ENCODE measurements around the gene RYR2. TPM values are rescaled to one million over a fixed set of nuclear protein-coding genes. Genes with fewer than 3 reads are reported as not detected.

The RYR2 gene
- total and polyA plus RNA-seq, 2 of the 8 experiments (the other 6 are each of a cell fraction or from before 2014, with no cell fraction given), result 1.3 to 4.4 TPM

DNA sequence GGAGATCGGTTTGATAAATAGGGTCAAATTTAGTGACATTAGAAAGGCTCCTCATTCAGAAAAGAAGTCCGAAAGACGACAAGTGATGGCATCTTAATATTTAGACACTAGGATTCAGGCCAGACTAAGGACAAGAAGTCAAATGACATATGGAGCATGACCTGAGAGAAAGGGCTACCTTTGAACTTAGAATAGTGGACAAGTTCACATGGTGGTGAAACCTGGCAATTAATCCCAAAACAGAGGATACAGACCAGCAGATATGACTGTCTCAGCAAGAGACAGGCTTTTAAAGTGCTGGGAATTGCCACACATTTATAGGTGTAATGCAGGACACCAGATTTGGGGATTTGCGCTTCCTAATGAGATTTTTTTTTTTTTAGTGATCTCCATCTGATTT lies 703.6 kb downstream of the RYR2 start (continued):
- no peak for TF ChIP-seq ASH2L (IDR thresholded peaks at IDR 0.05; ENCODE audit: low read length)
- no peak for TF ChIP-seq SAP30 (IDR thresholded peaks at IDR 0.05; ENCODE audit: insufficient read depth, insufficient replicate concordance, low read length)
- TF ChIP-seq, protein P1, sequence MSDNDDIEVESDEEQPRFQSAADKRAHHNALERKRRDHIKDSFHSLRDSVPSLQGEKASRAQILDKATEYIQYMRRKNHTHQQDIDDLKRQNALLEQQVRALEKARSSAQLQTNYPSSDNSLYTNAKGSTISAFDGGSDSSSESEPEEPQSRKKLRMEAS (IDR thresholded peaks at IDR 0.05), result no peak
